H9 (cell line): Measurements from ENCODE around the gene STX17. TPM values are rescaled to one million over a fixed set of nuclear protein-coding genes. Genes with fewer than 3 reads are reported as not detected.
"Not testable (repeated sequence)": the region's sequence is repeated elsewhere in the genome, so short reads cannot be mapped to it uniquely, and the experiment has no call there.

ENCODE experiments used
- DNase-seq: peaks from one replicate; pipeline ENCODE4 v3.0.0-alpha.2; 2017
- H2AFZ ChIP-seq: one replicate; pipeline ENCODE4 v1.6.1; 2013; ENCODE audit warnings: mild to moderate bottlenecking, low read length, control low read depth, moderate library complexity
- H2AK5ac ChIP-seq: 2 replicates; pipeline ENCODE4 v1.6.1; 2013; ENCODE audit warnings: low read length, control low read depth, mixed read lengths; ENCODE audit not compliant: insufficient read length
- H2BK120ac ChIP-seq: one replicate; pipeline ENCODE4 v1.6.1; 2013; ENCODE audit warnings: low read depth, mild to moderate bottlenecking, low read length, control low read depth, inconsistent platforms; ENCODE audit not compliant: poor library complexity, severe bottlenecking
- H2BK12ac ChIP-seq: 2 replicates; pipeline ENCODE4 v1.6.1; 2013; ENCODE audit warnings: low read length, control low read depth, mixed read lengths, low read depth; ENCODE audit not compliant: insufficient read length
- H2BK15ac ChIP-seq: 2 replicates; pipeline ENCODE4 v1.6.1; 2013; ENCODE audit warnings: low read depth, low read length, control low read depth
- H2BK20ac ChIP-seq: one replicate; pipeline ENCODE4 v1.6.1; 2013; ENCODE audit warnings: low read depth, mild to moderate bottlenecking, low read length, control low read depth, inconsistent platforms; ENCODE audit not compliant: poor library complexity, severe bottlenecking
- H2BK5ac ChIP-seq: 2 replicates; pipeline ENCODE4 v1.6.1; 2013; ENCODE audit warnings: low read length, control low read depth, mixed read lengths; ENCODE audit not compliant: insufficient read length
- H3K14ac ChIP-seq: 2 replicates; pipeline ENCODE4 v1.6.1; 2013; ENCODE audit warnings: low read length, control low read depth; ENCODE audit not compliant: insufficient read depth
- H3K18ac ChIP-seq: 2 replicates; pipeline ENCODE4 v1.6.1; 2013; ENCODE audit warnings: low read depth, mild to moderate bottlenecking, mixed read lengths, low read length, control low read depth; ENCODE audit not compliant: insufficient read length
- H3K23ac ChIP-seq: 2 replicates; pipeline ENCODE4 v1.6.1; 2013; ENCODE audit warnings: low read length, control low read depth, mixed read lengths, low read depth; ENCODE audit not compliant: insufficient read length
- H3K23me2 ChIP-seq: 2 replicates; pipeline ENCODE4 v1.6.1; 2013; ENCODE audit warnings: low read depth, mild to moderate bottlenecking, mixed read lengths, low read length, control low read depth; ENCODE audit not compliant: insufficient read length, poor library complexity, severe bottlenecking
- H3K27ac ChIP-seq: 2 replicates; pipeline ENCODE4 v1.5.1; 2013; ENCODE audit warnings: low read length, control low read depth, mixed read lengths, low read depth; ENCODE audit not compliant: insufficient read length
- H3K27me3 ChIP-seq: 2 replicates; pipeline ENCODE4 v1.6.1; 2013; ENCODE audit warnings: low read length, control low read depth, inconsistent platforms; ENCODE audit not compliant: insufficient read depth
- H3K4ac ChIP-seq: 2 replicates; pipeline ENCODE4 v1.6.1; 2013; ENCODE audit warnings: low read depth, mild to moderate bottlenecking, control low read depth, inconsistent platforms, low read length, moderate library complexity
- H3K4me1 ChIP-seq: 2 replicates; pipeline ENCODE4 v1.6.1; 2013; ENCODE audit warnings: low read length, control low read depth, inconsistent platforms; ENCODE audit not compliant: insufficient read depth
- H3K4me2 ChIP-seq: 2 replicates; pipeline ENCODE4 v1.6.1; 2013; ENCODE audit warnings: low read length, control low read depth, mixed read lengths; ENCODE audit not compliant: insufficient read length, insufficient read depth
- H3K56ac ChIP-seq: 2 replicates; pipeline ENCODE4 v1.6.1; 2013; ENCODE audit warnings: low read depth, mild to moderate bottlenecking, mixed read lengths, low read length, control low read depth; ENCODE audit not compliant: insufficient read length
- H3K79me1 ChIP-seq: 2 replicates; pipeline ENCODE4 v1.6.1; 2013; ENCODE audit warnings: low read depth, mild to moderate bottlenecking, moderate library complexity, low read length, control low read depth, inconsistent platforms; ENCODE audit not compliant: insufficient read depth, poor library complexity, severe bottlenecking
- H3K79me2 ChIP-seq: 2 replicates; pipeline ENCODE4 v1.6.1; 2013; ENCODE audit warnings: low read length, control low read depth, inconsistent platforms; ENCODE audit not compliant: insufficient read depth
- H3K9ac ChIP-seq: 2 replicates; pipeline ENCODE4 v1.6.1; 2013; ENCODE audit warnings: low read length, control low read depth, mixed read lengths; ENCODE audit not compliant: insufficient read length; ENCODE audit errors: extremely low read depth
- H3K9me3 ChIP-seq: one replicate; pipeline ENCODE4 v1.6.1; 2013; ENCODE audit warnings: low read depth, low read length, inconsistent platforms; ENCODE audit not compliant: control insufficient read depth
- H3T11ph ChIP-seq: one replicate; pipeline ENCODE4 v1.6.1; 2013; ENCODE audit warnings: mild to moderate bottlenecking, low read length, control low read depth, inconsistent platforms
- H4K20me1 ChIP-seq: one replicate; pipeline ENCODE4 v1.6.1; 2013; ENCODE audit not compliant: control insufficient read depth, insufficient read length, insufficient read depth
- H4K5ac ChIP-seq: 2 replicates; pipeline ENCODE4 v1.6.1; 2013; ENCODE audit warnings: low read depth, mild to moderate bottlenecking, mixed read lengths, low read length, control low read depth; ENCODE audit not compliant: insufficient read length
- H4K8ac ChIP-seq: replicated peaks from 2 replicates; pipeline ENCODE4 v1.6.1; 2013; ENCODE audit warnings: low read length, control low read depth, mixed read lengths, low read depth; ENCODE audit not compliant: insufficient read length
- H4K91ac ChIP-seq: 2 replicates; pipeline ENCODE4 v1.6.1; 2013; ENCODE audit warnings: low read depth, mild to moderate bottlenecking, moderate library complexity, mixed read lengths, low read length, control low read depth; ENCODE audit not compliant: insufficient read length
- H3K27ac Mint-ChIP-seq, 3 experiments: 2 replicates in 2 of 3; 3 replicates in 1 of 3; pipeline ENCODE4 v1.8.0; 2020 to 2021; ENCODE audit warnings: mixed read lengths in 3 of 3, mild to moderate bottlenecking in 1 of 3, moderate library complexity in 1 of 3
- H3K27me3 Mint-ChIP-seq: 2 replicates; pipeline ENCODE4 v1.8.0; 2021; ENCODE audit warnings: low read depth, mild to moderate bottlenecking, moderate library complexity, mixed read lengths
- H3K36me3 Mint-ChIP-seq, 3 experiments: 2 replicates in 2 of 3; 3 replicates in 1 of 3; pipeline ENCODE4 v1.8.0; 2020 to 2021; ENCODE audit warnings: low read depth in 3 of 3, mixed read lengths in 3 of 3; ENCODE audit not compliant: insufficient read depth in 1 of 3
- H3K4me1 Mint-ChIP-seq, 2 experiments: 2 replicates each; pipeline ENCODE4 v1.8.0; 2020; ENCODE audit warnings: mixed read lengths in 2 of 2
- H3K4me3 Mint-ChIP-seq, 2 experiments: 2 replicates in 1 of 2; 3 replicates in 1 of 2; pipeline ENCODE4 v1.8.0; 2020 to 2021; ENCODE audit warnings: mild to moderate bottlenecking in 2 of 2, mixed read lengths in 2 of 2, moderate library complexity in 1 of 2
- H3K9me3 Mint-ChIP-seq, 2 experiments: 2 replicates in 1 of 2; 3 replicates in 1 of 2; pipeline ENCODE4 v1.8.0; 2020; ENCODE audit warnings: mild to moderate bottlenecking in 2 of 2, mixed read lengths in 2 of 2, moderate library complexity in 1 of 2
- WGBS: extraction: QIAGEN DNeasy Blood & Tissue Kit; methylation state at CpG from one replicate; pipeline ENCODE4 v1.1.7; 2013; ENCODE audit warnings: missing lambda C conversion rate, low lambda C conversion rate, mixed read lengths; ENCODE audit not compliant: insufficient read length; ENCODE audit errors: extremely low coverage; 5-methylcytosine and 5-hydroxymethylcytosine counted together
- total RNA-seq: library from RNA; stranded (reverse); gene quantifications from 2 replicates; pipeline ENCODE4 v1.2.1, GENCODE V29; 2021
- TF ChIP-seq, protein P1 (sequence below): fragments of 200-600 bp; sonication (generic); conservative IDR thresholded peaks from 3 replicates; pipeline ENCODE4 v1.8.0; 2021; ENCODE audit warnings: antibody characterized with exemption, mild to moderate bottlenecking

The STX17 gene
- total RNA-seq, 1 experiment from 2014 or later = 21.2 TPM

DNA sequence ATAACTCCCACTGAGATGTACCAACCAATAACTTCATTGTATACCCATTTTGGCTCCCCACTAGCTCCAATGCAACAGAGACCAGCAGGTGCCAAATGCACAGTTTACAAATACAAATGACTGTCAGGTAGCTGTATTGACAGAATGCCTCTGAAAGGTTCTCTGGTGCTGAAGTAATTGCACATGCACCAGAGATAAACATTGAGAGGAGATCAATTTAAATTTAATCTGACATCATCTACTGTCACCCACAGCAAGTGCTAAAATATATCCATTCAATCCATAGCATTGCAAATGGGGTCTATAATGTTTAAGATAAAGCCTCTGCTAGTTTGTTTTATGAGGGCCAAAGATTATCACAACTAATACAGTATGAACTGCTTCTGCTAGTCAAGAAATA lies 80.2 kb downstream of the STX17 start:
- Histone ChIP-seq H3K9me3 (no peaks in the 10 kb centered on the region), H3K4ac (no peak overlapping the region), H3K23ac (no peak overlapping the region), H2AK5ac (no peak overlapping the region), H4K91ac (no peak overlapping the region), H3K56ac (no peak overlapping the region), H3K9ac (no peak overlapping the region), H2AFZ (no peak overlapping the region), H4K20me1 (no peaks in the 10 kb centered on the region), H3K27ac (no peak overlapping the region), H3K79me1 (no peaks in the 10 kb centered on the region), H3K18ac (no peak overlapping the region), H3K14ac (no peak overlapping the region), H2BK20ac (no peak overlapping the region), H2BK15ac (no peak overlapping the region), H3K27me3 (no peaks in the 10 kb centered on the region), H2BK5ac (no peak overlapping the region), H3K4me2 (no peak overlapping the region), H3T11ph (no peak overlapping the region), H3K23me2 (no peaks in the 10 kb centered on the region), H4K5ac (no peak overlapping the region), H2BK120ac (no peak overlapping the region), H3K4me1 (no peaks in the 10 kb centered on the region), H3K79me2 (no peaks in the 10 kb centered on the region), H2BK12ac (no peak overlapping the region), H4K8ac (no peak overlapping the region)
- Mint-ChIP-seq H3K4me1 (peaks cover 10 to 12% of the 10 kb centered on the region in 2 experiments), H3K36me3 (peaks cover 22 to 38% (median 37%) of the 10 kb centered on the region in 3 experiments), H3K4me3 (no peak overlapping the region), H3K27me3 (no peaks in the 10 kb centered on the region; the same call in 1 of the 2 replicates), H3K9me3 (peaks cover 29 to 30% of the 10 kb centered on the region in 2 experiments), H3K27ac (no peak overlapping the region)
- DNase-seq = no peak
- TF ChIP-seq, protein P1, sequence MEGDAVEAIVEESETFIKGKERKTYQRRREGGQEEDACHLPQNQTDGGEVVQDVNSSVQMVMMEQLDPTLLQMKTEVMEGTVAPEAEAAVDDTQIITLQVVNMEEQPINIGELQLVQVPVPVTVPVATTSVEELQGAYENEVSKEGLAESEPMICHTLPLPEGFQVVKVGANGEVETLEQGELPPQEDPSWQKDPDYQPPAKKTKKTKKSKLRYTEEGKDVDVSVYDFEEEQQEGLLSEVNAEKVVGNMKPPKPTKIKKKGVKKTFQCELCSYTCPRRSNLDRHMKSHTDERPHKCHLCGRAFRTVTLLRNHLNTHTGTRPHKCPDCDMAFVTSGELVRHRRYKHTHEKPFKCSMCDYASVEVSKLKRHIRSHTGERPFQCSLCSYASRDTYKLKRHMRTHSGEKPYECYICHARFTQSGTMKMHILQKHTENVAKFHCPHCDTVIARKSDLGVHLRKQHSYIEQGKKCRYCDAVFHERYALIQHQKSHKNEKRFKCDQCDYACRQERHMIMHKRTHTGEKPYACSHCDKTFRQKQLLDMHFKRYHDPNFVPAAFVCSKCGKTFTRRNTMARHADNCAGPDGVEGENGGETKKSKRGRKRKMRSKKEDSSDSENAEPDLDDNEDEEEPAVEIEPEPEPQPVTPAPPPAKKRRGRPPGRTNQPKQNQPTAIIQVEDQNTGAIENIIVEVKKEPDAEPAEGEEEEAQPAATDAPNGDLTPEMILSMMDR = no peak

DNA sequence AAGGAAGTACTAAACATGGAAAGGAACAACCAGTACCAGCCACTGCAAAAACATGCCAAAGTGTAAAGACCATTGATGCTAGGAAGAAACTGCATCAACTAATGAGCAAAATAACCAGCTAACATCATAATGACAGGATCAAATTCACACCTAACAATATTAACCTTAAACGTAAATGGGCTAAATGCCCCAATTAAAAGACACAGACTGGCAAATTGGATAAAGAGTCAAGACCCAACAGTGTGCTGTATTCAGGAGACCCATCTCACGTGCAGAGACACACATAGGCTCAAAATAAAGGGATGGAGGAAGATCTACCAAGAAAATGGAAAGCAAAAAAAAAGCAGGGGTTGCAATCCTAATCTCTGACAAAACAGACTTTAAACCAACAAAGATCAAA lies 84.1 kb downstream of the STX17 start:
- not testable (repeated sequence) for H3K27me3 ChIP-seq, H3K27ac Mint-ChIP-seq, H3T11ph ChIP-seq, H4K91ac ChIP-seq, H3K4me2 ChIP-seq, H2BK12ac ChIP-seq, H4K5ac ChIP-seq, H3K27ac ChIP-seq, H4K20me1 ChIP-seq, H3K23ac ChIP-seq, H3K9ac ChIP-seq, H2BK120ac ChIP-seq, H3K4me3 Mint-ChIP-seq, H3K18ac ChIP-seq, H3K23me2 ChIP-seq, H2AK5ac ChIP-seq, H3K79me1 ChIP-seq, H2AFZ ChIP-seq, H4K8ac ChIP-seq, DNase-seq, H3K56ac ChIP-seq, H2BK5ac ChIP-seq, H3K14ac ChIP-seq, H3K4ac ChIP-seq, H2BK15ac ChIP-seq, H3K27me3 Mint-ChIP-seq, H2BK20ac ChIP-seq, H3K4me1 ChIP-seq, H3K9me3 ChIP-seq, H3K79me2 ChIP-seq
- H3K9me3 Mint-ChIP-seq = peaks cover 42 to 44% of the 10 kb centered on the region in 2 experiments
- peaks cover 9 to 12% of the 10 kb centered on the region in 2 experiments for H3K4me1 Mint-ChIP-seq
- peaks cover 29 to 55% (median 55%) of the 10 kb centered on the region in 3 experiments for H3K36me3 Mint-ChIP-seq
- no CpG with 5 or more reads among the region's 2 CpGs for WGBS
